HL-60 (cell line): Measurements from ENCODE around the gene SOBP.
"Not testable (repeated sequence)": the region's sequence is repeated elsewhere in the genome, so short reads cannot be mapped to it uniquely, and the experiment has no call there.

ENCODE experiments used
- DNase-seq, 2 experiments: peaks; one replicate each; pipeline ENCODE4 v3.0.0-alpha.2; 2010 to 2020; ENCODE audit warnings: low read depth in 1 of 2, low spot score in 1 of 2
- H3K27ac ChIP-seq: fragments of 250-450 bp; sonication (Bioruptor Pico); replicated peaks from 2 replicates; pipeline ENCODE4 v1.5.1; 2020; ENCODE audit warnings: mild to moderate bottlenecking, moderate library complexity
- H3K27me3 ChIP-seq: fragments of 250-450 bp; sonication (Bioruptor Pico); 2 replicates; pipeline ENCODE4 v1.5.1; 2021; ENCODE audit warnings: mild to moderate bottlenecking, moderate library complexity; ENCODE audit not compliant: insufficient read depth, poor library complexity, severe bottlenecking
- H3K4me3 ChIP-seq: replicated peaks from 2 replicates; pipeline ENCODE4 v1.5.1; 2011; ENCODE audit warnings: mild to moderate bottlenecking, control low read depth, low read length; ENCODE audit not compliant: insufficient read depth
- GABPA ChIP-seq: IDR thresholded peaks from 2 replicates; pipeline ENCODE4 v1.6.1; 2012; ENCODE audit warnings: low read depth
- POLR2AphosphoS5 ChIP-seq: IDR thresholded peaks from 2 replicates; pipeline ENCODE4 v1.6.1; 2012; ENCODE audit warnings: low read depth
- REST ChIP-seq: IDR thresholded peaks from 2 replicates; pipeline ENCODE4 v1.6.1; 2012; ENCODE audit warnings: low read depth; ENCODE audit not compliant: insufficient replicate concordance
- SPI1 ChIP-seq: IDR thresholded peaks from 2 replicates; pipeline ENCODE4 v1.6.1; 2012; ENCODE audit warnings: low read depth, mild to moderate bottlenecking, borderline replicate concordance
- TF ChIP-seq, protein P1 (sequence below): IDR thresholded peaks from one replicate; pipeline ENCODE4 v1.5.1; 2011; ENCODE audit warnings: low read length, control low read depth, inconsistent platforms; ENCODE audit not compliant: insufficient read depth

The SOBP gene

GRCh38 chr6:107473660-107474059 is 16.3 kb upstream of the SOBP start:
- H3K4me3 ChIP-seq: no peak overlapping the region
- H3K27ac ChIP-seq: no peak overlapping the region
- no peak for DNase-seq
- no peaks in the 10 kb centered on the region for H3K27me3 ChIP-seq
- TF ChIP-seq GABPA (no peak), REST (no peak)

DNA sequence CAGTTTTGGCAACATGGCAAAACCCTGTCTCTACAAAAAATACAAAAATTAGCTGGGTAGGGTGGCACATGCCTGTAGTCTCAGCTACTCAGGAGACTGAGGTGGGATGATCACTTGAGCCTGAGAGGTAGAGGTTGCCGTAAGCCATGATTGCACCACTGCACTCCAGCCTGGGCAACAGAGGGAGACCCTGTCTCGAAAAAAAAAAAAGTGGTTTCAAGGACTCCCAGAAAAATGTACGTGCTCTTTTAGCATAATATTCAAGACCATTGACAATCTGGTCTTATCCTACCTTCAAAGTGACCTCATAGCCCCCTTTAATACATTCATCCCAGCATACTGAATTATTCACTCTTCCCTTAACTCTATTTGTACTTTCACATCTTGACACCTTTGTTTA is 14.6 kb upstream of the SOBP start:
- H3K27ac ChIP-seq, DNase-seq, H3K4me3 ChIP-seq, H3K27me3 ChIP-seq: not testable (repeated sequence)

DNA sequence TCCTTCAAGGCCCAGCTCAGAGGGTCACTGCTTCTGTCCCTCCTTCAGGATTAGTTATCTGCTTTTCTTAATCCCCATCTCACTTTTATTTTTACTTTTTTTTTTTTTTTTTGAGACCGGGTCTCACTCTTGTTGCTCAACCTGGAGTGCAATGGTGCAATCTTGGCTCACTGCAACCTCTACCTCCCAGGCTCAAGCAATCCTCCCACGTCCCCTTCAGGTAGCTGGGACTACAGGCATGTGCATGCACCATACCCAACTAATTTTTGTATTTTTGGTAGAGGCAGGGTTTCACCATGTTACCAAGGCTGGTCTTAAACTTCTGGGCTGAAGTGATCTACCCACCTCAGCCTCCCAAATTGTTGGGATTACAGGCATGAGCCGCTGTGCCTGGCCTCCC is 14.1 kb upstream of the SOBP start:
- not testable (repeated sequence) for H3K27me3 ChIP-seq, H3K4me3 ChIP-seq, DNase-seq, H3K27ac ChIP-seq

GRCh38 chr6:107479089-107479690 is 10.7 kb upstream of the SOBP start:
- Histone ChIP-seq H3K27me3 (no peaks in the 10 kb centered on the region), H3K4me3 (no peak overlapping the region), H3K27ac (no peak overlapping the region)
- no peak for DNase-seq
- no peak for TF ChIP-seq POLR2AphosphoS5
- TF ChIP-seq, protein P1, sequence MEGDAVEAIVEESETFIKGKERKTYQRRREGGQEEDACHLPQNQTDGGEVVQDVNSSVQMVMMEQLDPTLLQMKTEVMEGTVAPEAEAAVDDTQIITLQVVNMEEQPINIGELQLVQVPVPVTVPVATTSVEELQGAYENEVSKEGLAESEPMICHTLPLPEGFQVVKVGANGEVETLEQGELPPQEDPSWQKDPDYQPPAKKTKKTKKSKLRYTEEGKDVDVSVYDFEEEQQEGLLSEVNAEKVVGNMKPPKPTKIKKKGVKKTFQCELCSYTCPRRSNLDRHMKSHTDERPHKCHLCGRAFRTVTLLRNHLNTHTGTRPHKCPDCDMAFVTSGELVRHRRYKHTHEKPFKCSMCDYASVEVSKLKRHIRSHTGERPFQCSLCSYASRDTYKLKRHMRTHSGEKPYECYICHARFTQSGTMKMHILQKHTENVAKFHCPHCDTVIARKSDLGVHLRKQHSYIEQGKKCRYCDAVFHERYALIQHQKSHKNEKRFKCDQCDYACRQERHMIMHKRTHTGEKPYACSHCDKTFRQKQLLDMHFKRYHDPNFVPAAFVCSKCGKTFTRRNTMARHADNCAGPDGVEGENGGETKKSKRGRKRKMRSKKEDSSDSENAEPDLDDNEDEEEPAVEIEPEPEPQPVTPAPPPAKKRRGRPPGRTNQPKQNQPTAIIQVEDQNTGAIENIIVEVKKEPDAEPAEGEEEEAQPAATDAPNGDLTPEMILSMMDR: no peak

- H3K4me3 ChIP-seq: no peak overlapping the region
- TF ChIP-seq GABPA (no peak), REST (no peak), SPI1 (no peak), POLR2AphosphoS5 (no peak)
- TF ChIP-seq, protein P1: no peak
- DNase-seq: no peak
- no peak overlapping the region for H3K27ac ChIP-seq
- H3K27me3 ChIP-seq: peaks cover 43% of the 10 kb centered on the region
These were observed 4.8 kb upstream of the SOBP start for GRCh38 chr6:107485157-107485556.
